Keratinocyte (primary cell): ENCODE results near the gene CELA1. TPM values are rescaled to one million over a fixed set of nuclear protein-coding genes. Genes with fewer than 3 reads are reported as not detected.

Experiments used
- DNase-seq: peaks from one replicate; pipeline ENCODE4 v3.0.0-alpha.2; 2011; ENCODE audit warnings: low read depth, missing footprints, low spot score
- FAIRE-seq: peaks from 2 replicates; lab custom pipeline; 2011; peaks lifted over from hg19 to GRCh38; lab: Jason Lieb, UNC
- H2AFZ ChIP-seq: 2 replicates; pipeline ENCODE4 v1.6.0; 2012; ENCODE audit warnings: low read length, control low read depth, inconsistent platforms; ENCODE audit not compliant: control insufficient read depth
- H3K27ac ChIP-seq: 2 replicates; pipeline ENCODE4 v1.5.1; 2011; ENCODE audit warnings: low read length; ENCODE audit not compliant: control insufficient read depth, insufficient read depth
- H3K27me3 ChIP-seq: 3 replicates; pipeline ENCODE4 v1.6.0; 2011; ENCODE audit warnings: low read length; ENCODE audit not compliant: control insufficient read depth, insufficient read depth; ENCODE audit errors: extremely low read depth
- H3K36me3 ChIP-seq, 2 experiments: 2 replicates in 1 of 2; 3 replicates in 1 of 2; pipeline ENCODE4 v1.5.1; 2011; ENCODE audit warnings: low read length in 2 of 2, mild to moderate bottlenecking in 1 of 2; ENCODE audit not compliant: control insufficient read depth in 2 of 2, insufficient read depth in 2 of 2; ENCODE audit errors: extremely low read depth in 1 of 2
- H3K4me1 ChIP-seq: 3 replicates; pipeline ENCODE4 v1.5.1; 2011; ENCODE audit warnings: low read length; ENCODE audit not compliant: control insufficient read depth, insufficient read depth; ENCODE audit errors: extremely low read depth
- H3K4me2 ChIP-seq: 3 replicates; pipeline ENCODE4 v1.6.0; 2011; ENCODE audit warnings: low read depth, low read length; ENCODE audit not compliant: control insufficient read depth, insufficient read depth; ENCODE audit errors: extremely low read depth
- H3K4me3 ChIP-seq, 3 experiments: fragments of 200-600 bp in 1 of 3; sonication (generic) in 1 of 3; 2 replicates in 2 of 3; 3 replicates in 1 of 3; pipeline ENCODE4 v1.5.1; 2011 to 2016; ENCODE audit warnings: low read length in 3 of 3, mild to moderate bottlenecking in 3 of 3, control low read depth in 2 of 3, inconsistent platforms in 1 of 3, low read depth in 1 of 3, mixed read lengths in 1 of 3, mixed run types in 1 of 3, moderate library complexity in 1 of 3; ENCODE audit not compliant: control insufficient read depth in 2 of 3, insufficient read depth in 2 of 3; ENCODE audit errors: extremely low read depth in 1 of 3
- H3K79me2 ChIP-seq: 2 replicates; pipeline ENCODE4 v1.6.0; 2012; ENCODE audit warnings: low read length; ENCODE audit not compliant: control insufficient read depth, insufficient read depth
- H3K9ac ChIP-seq: 3 replicates; pipeline ENCODE4 v1.6.0; 2011; ENCODE audit warnings: low read length; ENCODE audit not compliant: control insufficient read depth, insufficient read depth; ENCODE audit errors: extremely low read depth
- H3K9me1 ChIP-seq: 3 replicates; pipeline ENCODE4 v1.6.0; 2011; ENCODE audit warnings: low read length; ENCODE audit not compliant: control insufficient read depth, insufficient read depth; ENCODE audit errors: extremely low read depth
- H3K9me3 ChIP-seq: 2 replicates; pipeline ENCODE4 v1.5.1; 2012; ENCODE audit warnings: low read depth, low read length; ENCODE audit not compliant: control insufficient read depth
- H4K20me1 ChIP-seq: 3 replicates; pipeline ENCODE4 v1.6.0; 2011; ENCODE audit warnings: low read length; ENCODE audit not compliant: control insufficient read depth, insufficient read depth; ENCODE audit errors: extremely low read depth
- EZH2 ChIP-seq: IDR thresholded peaks from one replicate; pipeline ENCODE4 v1.6.1; 2012; ENCODE audit warnings: inconsistent platforms, mild to moderate bottlenecking, low read length, moderate library complexity
- dilution Hi-C: fragments of 300-500 bp; cut with MboI; formaldehyde crosslinking; loops from one replicate; pipeline ENCODE4 v1.7.0; 2020; ENCODE audit warnings: low sequenced_read_pairs; ENCODE audit not compliant: extremely low pct_ligation_motif_present
- polyA minus RNA-seq, 3 experiments: library from RNA; depleted of rRNA, polyadenylated mRNA; stranded (reverse); fragments of >200 nt; gene quantifications; 1 replicate in 1 of 3; 2 replicates in 1 of 3; 3 replicates in 1 of 3; pipeline ENCODE4 v1.2.3, GENCODE V29; 2011
- polyA plus RNA-seq, 5 experiments: library from polyadenylated mRNA; depleted of rRNA in 3 of 5; stranded (reverse) in 3 of 5; stranded (forward) in 1 of 5; unstranded in 1 of 5; fragments of >200 nt; gene quantifications; 1 replicate in 1 of 5; 2 replicates in 3 of 5; 3 replicates in 1 of 5; pipeline versions ENCODE4 v1.2.1 to v1.2.3, GENCODE V29; 2011 to 2012; ENCODE audit warnings: missing spikeins in 2 of 5, low read depth in 1 of 5, low replicate concordance in 1 of 5
- TF ChIP-seq, protein P1 (sequence below), 3 experiments: IDR thresholded peaks in 1 of 3; conservative IDR thresholded peaks in 1 of 3; optimal IDR thresholded peaks in 1 of 3; 2 replicates in 2 of 3; 3 replicates in 1 of 3; pipeline versions ENCODE3 to v1.5.1; 2011; ENCODE audit warnings: low read length in 3 of 3, mild to moderate bottlenecking in 3 of 3, moderate library complexity in 2 of 3, control low read depth in 1 of 3, inconsistent platforms in 1 of 3; ENCODE audit not compliant: insufficient read depth in 2 of 3; ENCODE audit errors: extremely low read depth in 1 of 3

The CELA1 gene
- polyA plus RNA-seq (not detected in 3 replicates), polyA minus RNA-seq (not detected in 3 replicates)
- polyA plus RNA-seq (2011; ENCODE audit: low read depth) = not detected
- polyA plus RNA-seq (2011; cell fraction: cytosol; rRNA removed) = not detected in 2 replicates
- 0.16 TPM in 1 of 2 replicates, not detected in the other for polyA plus RNA-seq (2011; cell fraction: nucleus; rRNA removed)
- not detected in 2 replicates for polyA plus RNA-seq (2012; ENCODE audit: low replicate concordance)
- not detected for polyA minus RNA-seq (2011; cell fraction: cytosol; rRNA and poly(A)+ RNA removed)
- not detected in 2 replicates for polyA minus RNA-seq (2011; cell fraction: nucleus; rRNA and poly(A)+ RNA removed)

DNA sequence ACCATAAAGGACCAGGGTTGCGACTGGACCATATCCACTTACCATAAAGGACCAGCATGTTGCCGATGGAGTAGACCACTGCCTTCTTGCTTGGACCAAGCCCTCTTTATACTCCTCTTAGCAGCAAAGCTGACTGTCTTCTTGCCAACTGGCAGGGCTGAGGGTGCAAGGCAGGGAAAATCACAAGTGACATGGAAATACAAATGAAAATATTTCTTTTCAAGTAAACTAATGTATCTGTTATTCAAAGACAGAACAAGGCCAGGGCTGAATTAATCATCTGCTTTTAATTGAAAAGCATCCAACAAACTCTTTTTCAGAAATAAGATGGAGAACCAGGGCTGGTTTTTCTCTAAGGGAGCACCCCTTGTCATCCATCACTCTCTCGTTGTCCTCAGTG, at the start of gene CELA1:
Gene CELA1, minus strand, starts transcription at position 99 of the 400 bp plus-strand sequence. Its CDS starts 41 bp downstream, at position 58.
- TF ChIP-seq EZH2 = no peak
- TF ChIP-seq, protein P1, sequence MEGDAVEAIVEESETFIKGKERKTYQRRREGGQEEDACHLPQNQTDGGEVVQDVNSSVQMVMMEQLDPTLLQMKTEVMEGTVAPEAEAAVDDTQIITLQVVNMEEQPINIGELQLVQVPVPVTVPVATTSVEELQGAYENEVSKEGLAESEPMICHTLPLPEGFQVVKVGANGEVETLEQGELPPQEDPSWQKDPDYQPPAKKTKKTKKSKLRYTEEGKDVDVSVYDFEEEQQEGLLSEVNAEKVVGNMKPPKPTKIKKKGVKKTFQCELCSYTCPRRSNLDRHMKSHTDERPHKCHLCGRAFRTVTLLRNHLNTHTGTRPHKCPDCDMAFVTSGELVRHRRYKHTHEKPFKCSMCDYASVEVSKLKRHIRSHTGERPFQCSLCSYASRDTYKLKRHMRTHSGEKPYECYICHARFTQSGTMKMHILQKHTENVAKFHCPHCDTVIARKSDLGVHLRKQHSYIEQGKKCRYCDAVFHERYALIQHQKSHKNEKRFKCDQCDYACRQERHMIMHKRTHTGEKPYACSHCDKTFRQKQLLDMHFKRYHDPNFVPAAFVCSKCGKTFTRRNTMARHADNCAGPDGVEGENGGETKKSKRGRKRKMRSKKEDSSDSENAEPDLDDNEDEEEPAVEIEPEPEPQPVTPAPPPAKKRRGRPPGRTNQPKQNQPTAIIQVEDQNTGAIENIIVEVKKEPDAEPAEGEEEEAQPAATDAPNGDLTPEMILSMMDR (optimal IDR thresholded peaks at IDR 0.05 in 1 of 3, IDR thresholded peaks at IDR 0.05 in 1 of 3, conservative IDR thresholded peaks at IDR 0.05 in 1 of 3; ENCODE audit: extremely low read depth in 1 of 3, insufficient read depth in 2 of 3, low read length in 3 of 3) = no peak
- peaks cover 5% of the 10 kb centered on the region for H3K4me1 ChIP-seq
- H3K79me2 ChIP-seq = no peaks in the 10 kb centered on the region
- no peaks in the 10 kb centered on the region for H3K36me3 ChIP-seq
- dilution Hi-C loops = no loop called here
- FAIRE-seq = no peak
- no peaks in the 10 kb centered on the region for H3K9me3 ChIP-seq
- H3K27ac ChIP-seq = no peak within 1 kb of the TSS
- no peak within 1 kb of the TSS for H2AFZ ChIP-seq
- H3K4me3 ChIP-seq = no peak within 1 kb of the TSS
- H3K27me3 ChIP-seq = no peaks in the 10 kb centered on the region
- H3K4me2 ChIP-seq = no peak within 1 kb of the TSS
- no peak within 1 kb of the TSS for H3K9ac ChIP-seq
- no peaks in the 10 kb centered on the region for H4K20me1 ChIP-seq
- no peak for DNase-seq
- H3K9me1 ChIP-seq = no peaks in the 10 kb centered on the region

DNA sequence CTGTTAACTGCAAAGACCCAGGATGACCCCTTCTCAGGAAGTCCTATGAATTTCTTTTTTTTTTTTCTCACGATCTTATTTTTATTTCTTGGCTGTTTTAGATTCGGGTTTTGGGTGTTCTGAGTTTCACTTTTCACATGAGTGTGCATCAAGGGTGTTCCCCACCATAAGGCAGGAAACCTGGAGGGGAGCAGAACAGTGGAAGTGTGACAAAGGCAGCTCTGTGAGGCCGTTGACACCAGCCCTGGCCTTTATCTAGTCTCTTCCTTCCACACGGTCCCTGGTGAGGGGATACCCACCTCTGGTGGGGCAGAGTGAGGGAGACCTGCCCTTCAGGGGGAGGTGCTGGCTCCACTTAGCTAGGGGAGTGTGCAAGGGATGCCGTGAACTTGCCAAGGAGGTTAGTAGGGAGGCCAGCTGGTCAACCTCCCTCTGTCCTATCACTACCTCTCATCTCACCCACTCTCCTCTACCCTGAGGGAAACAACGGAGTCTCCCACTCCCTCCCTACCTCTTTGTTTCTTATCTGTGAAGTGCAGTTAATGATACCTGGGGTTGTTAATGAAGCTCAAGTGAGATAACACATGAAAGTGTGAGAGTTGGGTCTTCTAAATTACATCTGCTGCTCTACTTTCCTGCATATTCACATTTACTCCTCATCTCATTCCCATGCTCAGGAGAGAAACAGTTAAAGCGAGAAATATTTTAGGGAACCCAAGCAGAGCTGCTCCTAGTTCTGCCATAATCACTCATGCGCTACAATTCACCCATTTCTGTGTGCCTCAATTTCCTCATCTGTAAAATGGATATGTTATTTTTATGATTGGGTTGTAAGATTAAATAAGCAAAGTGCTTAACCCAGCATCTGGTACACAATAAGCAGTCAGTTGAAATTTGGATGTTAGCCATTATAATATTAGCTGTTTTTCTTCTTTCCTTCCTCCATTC, 49.1 kb upstream of the CELA1 start:
- no peaks in the 10 kb centered on the region for H4K20me1 ChIP-seq
- no peak overlapping the region for H2AFZ ChIP-seq
- H3K9ac ChIP-seq = no peak overlapping the region
- no peak overlapping the region for H3K4me3 ChIP-seq
- FAIRE-seq = no peak
- no peak for TF ChIP-seq EZH2
- TF ChIP-seq, protein P1 (optimal IDR thresholded peaks at IDR 0.05 in 1 of 3, IDR thresholded peaks at IDR 0.05 in 1 of 3, conservative IDR thresholded peaks at IDR 0.05 in 1 of 3; ENCODE audit: extremely low read depth in 1 of 3, insufficient read depth in 2 of 3, low read length in 3 of 3) = no peak
- H3K27me3 ChIP-seq = no peaks in the 10 kb centered on the region
- no peaks in the 10 kb centered on the region for H3K36me3 ChIP-seq
- peaks cover 4% of the 10 kb centered on the region for H3K79me2 ChIP-seq
- dilution Hi-C loops = no loop called here
- H3K9me3 ChIP-seq = no peaks in the 10 kb centered on the region
- no peaks in the 10 kb centered on the region for H3K9me1 ChIP-seq
- no peak overlapping the region for H3K27ac ChIP-seq
- peaks cover 26% of the 10 kb centered on the region for H3K4me1 ChIP-seq
- DNase-seq = no peak
- no peak overlapping the region for H3K4me2 ChIP-seq
